Stimulated activated naive CD8-positive, alpha-beta T cell treated with anti-CD3 and anti-CD28 coated beads, Interleukin-15, Interleukin-2, amounts not matched to agents 100 ng/mL and 50 ng/mL, for 24 hours (primary cell): ENCODE measurements around the gene SLC25A18.
"Not testable (repeated sequence)": the region's sequence is repeated elsewhere in the genome, so short reads cannot be mapped to it uniquely, and the experiment has no call there.

ENCODE experiments used
- H3K27ac Mint-ChIP-seq: one replicate; pipeline ENCODE4 v1.8.0; 2021; ENCODE audit warnings: mild to moderate bottlenecking, mixed read lengths
- H3K27me3 Mint-ChIP-seq: one replicate; pipeline ENCODE4 v1.8.0; 2021; ENCODE audit warnings: mixed read lengths
- H3K36me3 Mint-ChIP-seq: one replicate; pipeline ENCODE4 v1.8.0; 2021; ENCODE audit warnings: low read depth, mixed read lengths
- H3K4me1 Mint-ChIP-seq: one replicate; pipeline ENCODE4 v1.8.0; 2021; ENCODE audit warnings: low read depth, mixed read lengths
- H3K4me3 Mint-ChIP-seq: one replicate; pipeline ENCODE4 v1.8.0; 2021; ENCODE audit warnings: mild to moderate bottlenecking, mixed read lengths
- H3K9me3 Mint-ChIP-seq: one replicate; pipeline ENCODE4 v1.8.0; 2021; ENCODE audit warnings: mixed read lengths

The SLC25A18 gene

DNA sequence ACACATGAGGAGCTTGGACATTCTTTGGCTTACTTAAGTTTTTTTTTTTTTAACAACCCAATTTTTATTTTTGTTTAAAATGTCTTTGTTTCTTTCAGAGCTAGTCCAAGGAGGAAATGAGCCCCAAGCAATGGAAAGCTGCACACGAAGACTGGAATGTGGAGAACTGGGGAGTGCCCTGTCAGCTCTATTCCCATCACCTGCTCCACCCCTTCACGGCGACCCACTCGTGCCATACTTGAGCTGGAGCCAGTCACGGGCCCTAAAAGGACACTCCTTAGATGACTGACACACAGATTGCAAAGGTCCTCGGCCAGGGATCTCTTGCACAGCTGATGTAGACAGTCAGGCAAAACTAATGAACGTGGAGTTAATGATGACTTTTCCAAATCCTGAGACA, 10.6 kb upstream of the SLC25A18 start:
- no peaks in the 10 kb centered on the region for H3K9me3 Mint-ChIP-seq
- H3K4me3 Mint-ChIP-seq = no peak overlapping the region
- no peaks in the 10 kb centered on the region for H3K4me1 Mint-ChIP-seq
- H3K27ac Mint-ChIP-seq = no peak overlapping the region
- no peaks in the 10 kb centered on the region for H3K36me3 Mint-ChIP-seq
- no peaks in the 10 kb centered on the region for H3K27me3 Mint-ChIP-seq

GRCh38 chr22:17554814-17555213, 8.5 kb upstream of the SLC25A18 start:
- no peaks in the 10 kb centered on the region for H3K4me1 Mint-ChIP-seq
- no peaks in the 10 kb centered on the region for H3K27me3 Mint-ChIP-seq
- no peak overlapping the region for H3K4me3 Mint-ChIP-seq
- H3K27ac Mint-ChIP-seq = no peak overlapping the region
- H3K36me3 Mint-ChIP-seq = no peaks in the 10 kb centered on the region
- H3K9me3 Mint-ChIP-seq = no peaks in the 10 kb centered on the region

- no peaks in the 10 kb centered on the region for H3K27me3 Mint-ChIP-seq
- no peaks in the 10 kb centered on the region for H3K9me3 Mint-ChIP-seq
- no peaks in the 10 kb centered on the region for H3K4me1 Mint-ChIP-seq
- H3K4me3 Mint-ChIP-seq = no peak overlapping the region
- H3K36me3 Mint-ChIP-seq = no peaks in the 10 kb centered on the region
- H3K27ac Mint-ChIP-seq = no peak overlapping the region
These were observed 4.1 kb upstream of the SLC25A18 start for GRCh38 chr22:17559188-17559587.

DNA sequence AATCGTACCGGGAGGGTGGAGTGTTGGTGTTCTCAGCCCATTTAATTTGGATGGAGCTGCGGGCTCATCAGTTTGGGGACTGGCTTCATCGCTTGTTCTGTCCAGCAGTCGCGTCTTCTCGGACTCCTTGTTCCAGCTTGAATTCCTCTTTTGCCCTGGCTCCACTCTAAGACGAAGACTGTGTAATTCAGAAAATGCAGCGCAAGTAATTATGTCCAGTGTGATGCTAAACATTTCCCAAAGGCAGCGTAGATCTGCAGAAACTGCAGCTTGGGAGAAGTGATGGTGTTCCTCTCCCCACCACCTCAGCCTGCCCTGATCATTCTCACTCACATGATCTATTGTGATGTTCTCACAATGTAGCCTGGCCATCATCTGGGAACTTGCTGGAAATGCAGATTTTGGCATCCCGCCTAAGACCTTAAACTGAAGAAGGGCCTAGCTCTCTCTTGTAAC, 666 bp downstream of the SLC25A18 start:
- no peaks in the 10 kb centered on the region for H3K27me3 Mint-ChIP-seq
- H3K9me3 Mint-ChIP-seq = no peaks in the 10 kb centered on the region
- no peak overlapping the region for H3K27ac Mint-ChIP-seq
- H3K4me3 Mint-ChIP-seq = no peak overlapping the region
- H3K4me1 Mint-ChIP-seq = no peaks in the 10 kb centered on the region
- no peaks in the 10 kb centered on the region for H3K36me3 Mint-ChIP-seq

- not testable (repeated sequence) for H3K36me3 Mint-ChIP-seq, H3K4me1 Mint-ChIP-seq, H3K27me3 Mint-ChIP-seq, H3K27ac Mint-ChIP-seq, H3K4me3 Mint-ChIP-seq, H3K9me3 Mint-ChIP-seq
These were observed 2.9 kb downstream of the SLC25A18 start for GRCh38 chr22:17566016-17566687.

- H3K27ac Mint-ChIP-seq = no peak overlapping the region
- H3K4me3 Mint-ChIP-seq = no peak overlapping the region
- no peaks in the 10 kb centered on the region for H3K4me1 Mint-ChIP-seq
- no peaks in the 10 kb centered on the region for H3K9me3 Mint-ChIP-seq
- H3K27me3 Mint-ChIP-seq = peaks cover 7% of the 10 kb centered on the region
- no peaks in the 10 kb centered on the region for H3K36me3 Mint-ChIP-seq
These were observed 3.5 kb downstream of the SLC25A18 start for GRCh38 chr22:17566776-17567175.

DNA sequence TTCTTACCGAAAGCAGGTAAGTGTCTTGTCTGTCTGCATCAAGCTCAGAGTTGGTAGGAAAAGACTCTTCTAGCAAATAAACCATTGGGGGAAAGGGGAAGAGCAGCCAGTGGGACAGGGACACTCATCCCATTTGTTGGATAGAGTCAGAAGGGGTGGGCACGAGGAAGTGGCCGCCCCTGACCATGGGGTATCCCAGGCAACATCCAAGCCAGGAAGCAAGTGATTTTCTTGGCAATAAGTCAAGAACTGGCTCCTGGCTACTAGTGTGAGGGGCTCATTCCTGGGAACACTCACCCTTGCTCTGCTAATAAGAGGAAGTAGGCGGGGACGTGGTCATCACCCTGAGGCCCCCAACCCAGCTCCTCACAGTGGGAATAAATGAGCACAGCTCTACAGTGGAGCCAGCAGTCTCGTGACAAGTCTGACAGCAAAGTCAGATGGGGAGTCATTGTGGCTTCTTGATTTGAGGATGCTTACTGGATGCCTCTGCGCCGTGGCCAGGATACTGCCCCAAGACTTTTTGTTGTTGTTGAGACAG, 6.7 kb downstream of the SLC25A18 start:
- peaks cover 7% of the 10 kb centered on the region for H3K27me3 Mint-ChIP-seq
- no peak overlapping the region for H3K27ac Mint-ChIP-seq
- no peak overlapping the region for H3K4me3 Mint-ChIP-seq

GRCh38 chr22:17570851-17571631, 7.7 kb downstream of the SLC25A18 start:
- Mint-ChIP-seq H3K27ac (peak overlapping the region; percentile 43), H3K4me3 (no peak overlapping the region), H3K36me3 (no peaks in the 10 kb centered on the region), H3K9me3 (no peaks in the 10 kb centered on the region), H3K4me1 (no peaks in the 10 kb centered on the region), H3K27me3 (peaks cover 7% of the 10 kb centered on the region)

More for the DNA sequence above, 6.7 kb downstream of the SLC25A18 start:
- H3K4me1 Mint-ChIP-seq = no peaks in the 10 kb centered on the region
- H3K9me3 Mint-ChIP-seq = no peaks in the 10 kb centered on the region
- H3K36me3 Mint-ChIP-seq = no peaks in the 10 kb centered on the region

DNA sequence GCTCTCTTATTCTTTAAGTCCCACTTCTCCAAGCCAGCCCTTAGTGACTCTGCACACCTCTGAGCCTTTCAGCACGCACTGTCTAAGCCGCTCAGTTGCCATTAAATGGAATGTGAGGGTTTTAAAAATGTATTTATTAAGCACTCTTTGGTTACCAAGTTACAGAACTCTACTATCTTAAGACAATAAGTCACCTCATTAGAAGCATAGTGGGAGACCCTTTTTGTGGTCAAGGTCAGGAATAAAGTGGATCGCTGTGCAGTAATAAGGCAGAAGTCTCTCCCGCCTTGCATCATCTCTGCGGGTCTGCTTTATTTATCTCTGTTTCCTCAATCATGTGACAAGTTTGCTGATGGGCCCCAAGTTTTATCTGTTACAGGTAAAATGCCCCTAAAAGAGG, 11.9 kb downstream of the SLC25A18 start:
- H3K36me3 Mint-ChIP-seq = no peaks in the 10 kb centered on the region
- H3K4me1 Mint-ChIP-seq = no peaks in the 10 kb centered on the region
- H3K9me3 Mint-ChIP-seq = no peaks in the 10 kb centered on the region
- H3K4me3 Mint-ChIP-seq = no peak overlapping the region
- H3K27me3 Mint-ChIP-seq = peaks cover 7% of the 10 kb centered on the region
- no peak overlapping the region for H3K27ac Mint-ChIP-seq

- H3K27ac Mint-ChIP-seq = no peak overlapping the region
- H3K36me3 Mint-ChIP-seq = no peaks in the 10 kb centered on the region
- H3K4me3 Mint-ChIP-seq = no peak overlapping the region
- H3K4me1 Mint-ChIP-seq = no peaks in the 10 kb centered on the region
- peaks cover 4% of the 10 kb centered on the region for H3K27me3 Mint-ChIP-seq
- no peaks in the 10 kb centered on the region for H3K9me3 Mint-ChIP-seq
These were observed 12.4 kb downstream of the SLC25A18 start for GRCh38 chr22:17575681-17576080.

DNA sequence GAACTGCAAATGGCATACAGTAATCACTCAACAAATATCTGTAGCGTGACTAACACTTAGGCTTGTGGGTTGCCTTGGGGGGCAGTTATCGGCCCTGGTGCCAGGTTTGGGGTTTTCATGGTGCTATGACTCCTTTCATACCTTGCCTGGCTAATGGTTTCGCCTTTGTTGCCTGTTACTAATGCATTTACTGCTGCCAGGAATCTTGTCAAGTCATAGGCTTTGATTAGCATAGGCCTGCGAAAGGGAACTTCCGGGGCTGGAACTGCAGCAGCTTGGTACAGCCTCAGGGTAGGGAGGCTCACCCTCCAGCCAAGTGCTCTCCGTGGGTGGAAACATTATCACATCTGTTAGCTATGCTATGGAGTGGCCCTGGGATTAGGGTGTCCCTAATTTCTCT, 13.2 kb downstream of the SLC25A18 start:
- Mint-ChIP-seq H3K27me3 (no peaks in the 10 kb centered on the region), H3K36me3 (no peaks in the 10 kb centered on the region), H3K9me3 (no peaks in the 10 kb centered on the region), H3K4me1 (no peaks in the 10 kb centered on the region), H3K4me3 (no peak overlapping the region), H3K27ac (no peak overlapping the region)

DNA sequence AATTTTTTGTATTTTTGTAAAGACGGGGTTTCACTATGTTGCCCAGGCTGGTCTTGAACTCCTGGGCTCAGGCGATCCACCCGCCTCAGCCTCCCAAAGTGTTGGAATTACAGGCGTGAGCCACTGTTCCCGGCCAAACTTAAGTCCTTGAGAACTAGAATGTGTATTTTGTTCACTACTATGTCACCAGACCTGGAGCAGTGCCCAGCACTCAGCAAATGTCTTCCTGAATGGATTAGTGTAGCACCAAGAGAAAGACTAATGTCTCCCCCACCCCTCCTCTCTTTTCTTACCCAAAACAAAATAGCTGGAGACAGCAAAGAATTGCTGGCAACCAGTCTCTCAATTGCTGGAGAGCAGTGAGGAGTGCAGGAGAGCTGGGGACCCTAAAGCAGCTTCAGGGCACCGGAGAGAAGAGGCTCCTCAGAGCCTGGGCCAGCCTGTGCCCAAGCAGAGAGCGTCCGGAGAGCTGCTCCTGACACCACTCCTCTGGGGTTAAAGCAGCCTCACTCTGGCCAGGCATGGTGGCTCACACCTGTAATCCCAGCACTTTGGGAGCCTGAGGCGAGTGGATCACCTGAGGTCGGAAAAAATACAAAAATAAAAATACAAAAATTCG, 14.9 kb downstream of the SLC25A18 start:
- no peaks in the 10 kb centered on the region for H3K9me3 Mint-ChIP-seq
- no peaks in the 10 kb centered on the region for H3K36me3 Mint-ChIP-seq
- H3K4me1 Mint-ChIP-seq = no peaks in the 10 kb centered on the region
- H3K27me3 Mint-ChIP-seq = no peaks in the 10 kb centered on the region
- no peak overlapping the region for H3K4me3 Mint-ChIP-seq
- no peak overlapping the region for H3K27ac Mint-ChIP-seq

DNA sequence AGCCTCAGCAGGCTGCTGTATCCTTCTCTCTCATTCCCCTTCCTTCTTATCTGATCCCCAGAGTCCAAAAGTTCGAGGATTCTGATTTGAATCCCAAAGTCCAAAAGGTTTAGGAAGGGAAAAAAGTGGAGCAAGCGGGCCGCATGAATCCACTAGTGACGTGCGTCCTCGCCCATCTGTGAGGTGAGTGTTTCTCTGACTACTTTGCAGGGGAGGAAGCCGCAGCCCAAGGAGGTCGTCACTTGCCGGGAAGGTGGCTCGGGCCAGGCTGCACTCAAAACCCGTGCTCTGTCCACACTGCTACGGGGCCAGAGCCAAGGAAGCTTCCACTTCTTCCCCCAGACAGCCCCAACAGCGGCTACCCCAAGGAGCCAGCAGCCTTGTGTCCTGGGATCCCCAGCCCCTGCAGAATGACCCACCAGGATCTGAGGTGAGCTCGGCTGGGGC, 16.3 kb downstream of the SLC25A18 start:
- H3K27ac Mint-ChIP-seq = no peak overlapping the region
- no peaks in the 10 kb centered on the region for H3K27me3 Mint-ChIP-seq
- H3K9me3 Mint-ChIP-seq = no peaks in the 10 kb centered on the region
- no peak overlapping the region for H3K4me3 Mint-ChIP-seq
- H3K4me1 Mint-ChIP-seq = no peaks in the 10 kb centered on the region
- no peaks in the 10 kb centered on the region for H3K36me3 Mint-ChIP-seq

DNA sequence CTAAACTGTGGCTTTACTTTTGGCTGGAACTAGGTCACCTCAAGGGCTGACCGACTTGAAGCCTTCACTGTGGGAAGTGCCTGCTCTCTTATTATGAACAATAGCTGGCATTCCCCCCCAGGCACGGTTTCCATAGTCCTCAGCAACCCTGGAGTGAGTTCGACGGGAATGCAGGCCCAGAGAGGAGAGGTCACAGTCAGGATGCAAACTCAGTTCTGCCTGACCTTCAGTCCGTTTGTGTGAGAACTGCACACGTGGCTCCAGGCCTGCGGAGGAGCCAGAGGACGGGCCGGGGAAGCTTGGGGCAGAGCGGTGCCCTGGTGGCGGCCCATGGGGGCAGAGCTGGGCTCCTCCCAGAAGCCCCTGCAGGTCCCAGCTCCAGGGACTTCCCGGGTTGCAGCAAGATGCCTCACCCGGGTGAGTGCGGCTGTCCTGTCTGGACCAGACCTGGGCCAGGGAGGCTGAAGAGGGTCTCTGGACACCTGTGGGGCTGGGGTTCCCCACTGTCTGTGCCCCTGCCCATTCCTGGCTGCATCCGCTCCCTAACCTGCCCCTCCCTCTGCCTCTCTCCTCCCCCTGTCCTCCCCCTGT, 17.2 kb downstream of the SLC25A18 start:
- no peak overlapping the region for H3K4me3 Mint-ChIP-seq
- H3K36me3 Mint-ChIP-seq = no peaks in the 10 kb centered on the region
- H3K27ac Mint-ChIP-seq = no peak overlapping the region
- no peaks in the 10 kb centered on the region for H3K27me3 Mint-ChIP-seq
- H3K4me1 Mint-ChIP-seq = no peaks in the 10 kb centered on the region
- no peaks in the 10 kb centered on the region for H3K9me3 Mint-ChIP-seq

DNA sequence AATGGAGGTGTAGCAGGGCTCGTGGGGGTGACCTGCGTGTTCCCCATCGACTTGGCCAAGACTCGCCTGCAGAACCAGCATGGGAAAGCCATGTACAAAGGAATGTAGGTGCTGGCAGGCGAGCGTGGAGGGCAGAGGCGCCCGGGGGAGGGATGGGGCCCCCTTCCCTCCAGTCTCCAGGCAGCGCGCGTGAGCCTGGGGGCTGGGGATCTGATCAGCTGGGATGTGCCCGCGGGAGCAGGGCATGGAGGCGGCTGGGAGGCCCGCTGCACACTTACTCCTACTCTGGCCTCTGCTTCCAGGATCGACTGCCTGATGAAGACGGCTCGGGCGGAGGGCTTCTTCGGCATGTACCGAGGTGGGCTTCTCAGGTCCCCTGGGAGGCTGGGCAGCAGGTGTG, 17.8 kb downstream of the SLC25A18 start:
- Mint-ChIP-seq H3K4me3 (no peak overlapping the region), H3K27me3 (no peaks in the 10 kb centered on the region), H3K9me3 (no peaks in the 10 kb centered on the region), H3K27ac (no peak overlapping the region), H3K36me3 (no peaks in the 10 kb centered on the region), H3K4me1 (no peaks in the 10 kb centered on the region)
